Measurements from ENCODE around the gene NXPH3.
"Not testable (repeated sequence)": the region's sequence is repeated elsewhere in the genome, so short reads cannot be mapped to it uniquely, and the experiment has no call there.

NXPH3 gene
- 0 reads per million in 4 donors for total RNA-seq

DNA sequence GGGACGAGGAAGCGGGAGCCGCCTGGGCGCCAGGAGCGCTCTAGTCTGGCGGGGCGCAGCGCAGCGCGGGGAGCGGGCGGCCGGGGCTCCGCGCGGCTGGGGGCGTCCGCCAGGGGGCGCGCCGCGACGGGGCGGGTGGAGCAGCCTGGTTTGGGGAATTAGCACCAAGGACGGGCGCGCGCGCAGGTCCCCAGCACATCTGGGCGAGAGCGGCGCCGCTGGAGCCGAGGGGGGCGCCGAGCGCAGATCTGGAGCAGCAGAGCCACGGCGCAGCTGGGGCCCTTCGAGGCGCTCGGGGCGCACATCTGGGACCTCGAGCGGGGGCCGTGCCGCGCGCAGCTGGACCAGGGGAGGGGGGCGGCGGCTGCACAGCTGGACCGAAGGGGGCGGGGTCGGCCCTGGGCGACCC is at the start of gene NXPH3:
Gene NXPH3 (plus strand): TSS at position 193 of the 409 bp plus-strand sequence. CDS start 349 bp downstream, outside the sequence.
- peak; percentile 39 to 64 (median 48) for DNase-seq

DNA sequence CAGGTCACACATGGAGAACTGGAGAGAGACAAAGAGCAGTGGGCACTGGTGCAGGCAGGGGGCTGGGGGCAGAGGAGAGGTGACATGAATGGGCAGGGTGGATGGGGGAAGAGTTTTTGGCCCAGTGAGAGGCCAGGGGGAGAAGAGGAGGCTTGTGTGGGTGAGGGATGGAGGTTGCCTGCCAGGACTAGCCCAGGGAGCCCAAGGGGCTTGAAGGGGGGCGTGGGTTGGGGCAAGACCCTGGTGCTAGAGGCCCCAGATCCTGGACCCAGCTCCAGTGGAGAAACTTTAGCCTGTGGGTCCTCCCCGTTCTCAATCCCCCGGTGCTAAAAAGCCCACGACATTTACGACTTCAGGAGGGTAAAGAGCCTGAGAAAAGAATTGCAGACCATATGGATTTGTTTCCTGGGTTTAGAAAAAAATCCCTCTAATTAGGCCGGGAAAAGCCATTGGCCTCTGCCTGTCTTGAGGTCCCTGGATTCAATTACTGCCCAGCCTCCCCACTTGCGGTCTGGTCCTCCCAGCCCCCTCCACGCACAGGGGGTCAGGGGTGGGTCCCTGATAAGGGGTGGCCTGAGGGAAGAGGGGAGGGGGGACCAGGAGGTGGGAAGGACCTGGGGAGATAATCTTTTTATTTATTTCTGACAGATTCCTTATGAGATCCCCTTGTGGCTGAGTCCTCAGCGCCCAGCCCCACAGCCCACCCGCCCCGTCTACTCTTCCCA is 47.6 kb upstream of the NXPH3 start:
- no peak for DNase-seq

DNA sequence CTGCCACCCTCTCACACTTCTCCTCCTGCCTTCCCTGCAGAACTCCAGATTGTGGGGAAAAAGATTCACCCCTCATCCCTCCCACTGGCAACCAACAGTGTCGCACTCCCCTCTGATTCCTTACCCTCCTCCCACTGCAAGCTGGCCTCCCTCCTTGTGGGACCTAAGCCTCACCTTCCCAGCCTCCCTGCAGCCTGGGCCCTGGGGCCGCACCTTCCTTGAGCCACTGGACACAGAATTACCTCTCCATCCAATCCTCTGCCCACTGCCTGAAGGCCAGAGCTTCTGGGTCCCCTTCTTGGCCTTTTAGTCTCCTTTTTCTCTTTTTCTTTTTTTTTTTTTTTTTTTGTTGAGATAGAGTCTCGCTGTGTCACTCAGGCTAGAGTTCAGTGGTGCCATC is 46.7 kb upstream of the NXPH3 start:
- DNase-seq, result no peak

DNA sequence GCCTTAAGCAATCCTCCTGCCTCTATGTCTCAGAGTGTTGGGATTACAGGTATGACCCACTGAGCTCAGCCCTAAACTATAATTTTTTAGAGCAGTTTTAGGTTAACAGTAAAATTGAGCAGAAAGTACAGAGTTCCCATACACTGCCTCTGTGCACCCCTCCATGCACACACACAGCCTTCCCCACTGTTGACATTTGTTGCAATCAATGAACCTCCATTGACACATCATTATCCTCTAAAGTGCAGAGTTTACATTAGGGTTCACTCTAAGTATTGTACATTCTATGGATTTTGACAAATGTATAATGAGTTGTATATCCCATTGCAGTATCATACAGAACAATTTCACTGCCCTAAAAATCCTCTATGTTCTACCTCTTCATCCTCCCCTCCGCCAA is 45.6 kb upstream of the NXPH3 start:
- no peak for DNase-seq

DNA sequence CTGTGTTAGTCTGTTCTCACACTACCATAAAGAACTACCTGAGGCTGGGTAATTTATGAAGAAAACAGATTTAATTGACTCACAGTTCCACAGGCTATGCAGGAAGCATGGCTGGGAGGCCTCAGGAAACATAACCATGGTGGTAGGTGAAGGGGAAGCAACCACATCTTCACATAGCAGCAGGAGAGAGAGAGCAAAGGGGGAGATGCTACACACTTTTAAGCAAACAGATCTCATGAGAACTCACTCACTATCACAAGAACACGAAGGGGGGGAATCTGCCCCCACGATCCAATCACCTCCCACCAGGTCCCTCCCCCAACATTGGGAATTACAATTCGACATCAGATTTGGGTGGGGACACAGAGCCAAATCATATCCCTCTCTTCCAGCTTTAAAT is 31.8 kb upstream of the NXPH3 start:
- DNase-seq, result no peak

DNA sequence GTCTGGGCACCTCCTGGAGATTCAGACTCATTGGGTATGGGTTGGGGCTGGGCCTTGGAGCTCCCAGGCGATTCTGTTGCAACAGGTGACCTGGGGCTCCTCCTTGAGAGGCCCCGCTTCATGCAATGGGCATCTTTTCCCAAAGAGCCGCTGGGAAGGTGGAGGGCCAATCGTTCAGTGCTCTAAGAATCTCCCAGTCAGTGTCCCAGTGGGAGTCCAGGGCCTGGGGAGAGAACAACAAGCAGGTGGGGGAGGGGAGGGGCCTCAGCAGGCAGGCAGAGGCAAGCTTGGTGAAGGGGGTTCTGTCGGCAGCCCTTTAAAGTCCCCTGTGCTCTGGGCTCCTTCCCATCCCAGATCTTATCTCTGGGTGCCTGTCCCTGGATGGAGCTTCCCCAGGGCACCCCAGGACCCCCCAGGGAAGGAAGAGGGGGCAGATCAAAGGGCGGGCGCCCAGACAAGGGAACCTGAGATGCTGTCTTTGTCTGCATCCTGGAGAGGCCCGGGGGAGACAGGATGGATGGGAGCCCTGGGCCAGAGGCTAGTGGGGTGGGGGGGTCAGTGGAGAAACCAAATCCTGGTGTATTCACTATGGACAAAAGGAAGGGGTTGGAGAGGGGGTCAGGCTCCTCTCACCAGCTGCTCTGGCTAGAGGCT is 30.5 kb upstream of the NXPH3 start:
- DNase-seq, result no peak

DNA sequence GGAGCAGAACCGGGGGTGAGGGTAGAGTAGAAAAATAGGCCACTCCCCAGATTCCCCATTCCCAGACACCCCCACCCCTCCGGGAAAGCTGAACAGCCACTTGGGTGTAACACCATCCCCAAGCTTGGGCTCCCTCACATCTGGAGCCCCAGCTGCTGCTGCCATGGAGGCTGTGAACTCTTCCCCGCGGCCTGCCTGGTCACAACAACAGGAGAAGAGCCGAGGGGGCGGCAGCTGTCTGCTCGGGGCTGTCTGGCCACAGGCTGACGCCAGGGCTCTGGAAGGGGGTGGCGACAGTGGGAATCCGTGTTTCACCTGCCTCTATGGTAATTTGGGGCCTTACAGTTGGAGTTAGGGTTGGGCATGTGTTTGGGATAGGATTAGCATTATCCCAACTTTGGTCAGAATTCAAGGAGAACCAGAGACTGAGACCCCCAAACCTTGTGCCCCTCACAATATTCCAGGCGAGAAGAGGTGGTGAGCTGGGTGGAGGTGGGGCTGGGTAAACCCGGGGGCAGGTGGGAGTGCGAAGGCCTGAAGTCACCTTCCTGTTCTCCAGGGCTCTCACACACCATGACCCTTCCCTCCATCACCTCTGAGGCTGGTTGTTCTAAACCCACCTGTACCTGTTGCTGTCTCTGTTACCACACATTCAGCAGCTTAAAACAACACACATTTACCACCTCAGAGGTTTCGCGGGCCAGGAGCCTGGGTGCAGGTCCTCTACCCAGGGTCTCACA is 29.7 kb upstream of the NXPH3 start:
- no peak for DNase-seq

DNA sequence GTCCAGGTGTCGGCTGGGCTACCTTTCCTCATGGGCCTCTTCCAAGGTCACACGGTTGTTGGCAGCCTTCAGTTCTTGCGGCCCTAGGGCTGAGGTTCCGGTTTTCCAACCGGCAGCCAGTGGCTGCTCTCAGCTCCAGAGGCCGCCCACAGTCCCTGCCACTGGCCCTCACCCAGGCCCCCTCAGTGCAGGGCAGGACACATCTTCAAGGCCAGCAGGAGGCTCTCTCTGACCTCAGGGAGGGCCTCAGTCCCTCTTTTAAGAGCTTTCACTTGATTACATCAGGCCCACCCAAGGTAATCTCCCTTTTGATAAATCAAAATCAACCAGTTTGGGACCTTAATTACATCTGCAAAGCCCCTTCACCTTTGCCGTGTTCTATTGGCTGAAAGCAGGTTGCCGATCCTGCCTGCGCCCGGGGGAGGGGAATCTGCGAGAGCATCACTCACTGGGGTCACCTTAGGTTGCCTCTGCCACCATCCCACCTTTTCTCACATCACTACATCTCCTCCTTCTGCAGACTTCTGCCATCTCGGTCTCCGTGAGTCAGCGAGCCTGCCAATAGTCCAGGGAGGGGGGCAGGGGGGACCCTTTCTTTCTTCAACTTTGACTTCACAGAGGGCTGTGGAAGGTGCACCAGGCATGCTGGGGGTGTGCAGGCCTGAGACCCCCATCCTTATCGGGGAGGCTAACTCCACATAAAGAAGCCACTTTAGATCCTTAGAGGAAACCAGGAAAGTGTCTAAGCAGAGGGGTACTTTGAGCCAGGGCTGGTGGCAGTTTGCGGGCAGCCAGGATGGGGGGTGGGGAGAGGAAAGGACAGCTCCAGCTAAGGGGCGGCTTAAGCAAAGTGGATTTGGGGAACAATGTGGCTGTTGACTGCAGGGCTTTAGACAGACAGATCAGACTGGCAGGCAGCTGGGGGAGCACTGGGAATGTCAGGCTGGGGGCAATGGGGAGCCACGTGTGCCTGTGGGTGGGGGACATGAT is 28.8 kb upstream of the NXPH3 start:
- DNase-seq, result no peak

DNA sequence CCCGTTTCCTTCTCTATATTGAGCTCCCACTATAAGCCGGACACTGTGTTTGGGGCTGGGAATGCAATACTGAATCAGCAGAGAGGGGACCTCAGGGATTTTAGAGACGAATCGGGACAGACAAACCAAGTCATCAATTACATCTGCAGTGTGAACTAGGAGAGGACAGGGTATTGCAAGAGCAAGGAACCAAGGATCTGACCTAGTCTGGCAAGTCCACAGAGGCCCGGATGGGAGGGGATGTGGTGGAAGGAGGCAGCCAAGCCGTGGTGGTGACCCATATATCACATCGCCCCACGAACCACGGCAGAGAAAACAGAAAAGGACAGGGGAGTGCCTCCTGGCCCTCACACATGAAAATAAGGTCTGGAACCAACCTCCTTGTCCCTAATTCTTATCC is 28.1 kb upstream of the NXPH3 start:
- DNase-seq, result no peak

DNA sequence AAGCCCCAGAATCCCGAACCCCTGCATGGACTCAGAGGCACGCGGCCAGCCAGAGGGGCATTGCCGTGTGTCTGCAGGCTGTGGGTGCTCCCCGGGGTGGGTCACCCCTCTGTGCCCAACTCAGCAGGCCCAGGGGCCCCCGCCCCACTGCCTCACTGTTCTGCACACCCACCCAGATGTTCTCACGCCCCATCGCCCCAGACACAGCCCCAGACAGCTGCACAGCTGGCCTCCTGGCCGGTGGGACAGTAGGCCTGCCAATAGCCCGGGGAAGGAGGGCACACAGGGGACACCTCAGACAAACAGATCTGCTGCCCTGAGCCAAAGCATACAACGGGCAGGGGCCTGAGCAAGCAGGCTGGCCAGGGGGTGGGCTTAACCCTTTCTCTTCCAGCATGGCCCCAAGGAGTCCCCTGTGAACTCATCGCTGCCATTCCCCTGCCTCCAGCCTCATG is 27.6 kb upstream of the NXPH3 start:
- DNase-seq, result no peak

DNA sequence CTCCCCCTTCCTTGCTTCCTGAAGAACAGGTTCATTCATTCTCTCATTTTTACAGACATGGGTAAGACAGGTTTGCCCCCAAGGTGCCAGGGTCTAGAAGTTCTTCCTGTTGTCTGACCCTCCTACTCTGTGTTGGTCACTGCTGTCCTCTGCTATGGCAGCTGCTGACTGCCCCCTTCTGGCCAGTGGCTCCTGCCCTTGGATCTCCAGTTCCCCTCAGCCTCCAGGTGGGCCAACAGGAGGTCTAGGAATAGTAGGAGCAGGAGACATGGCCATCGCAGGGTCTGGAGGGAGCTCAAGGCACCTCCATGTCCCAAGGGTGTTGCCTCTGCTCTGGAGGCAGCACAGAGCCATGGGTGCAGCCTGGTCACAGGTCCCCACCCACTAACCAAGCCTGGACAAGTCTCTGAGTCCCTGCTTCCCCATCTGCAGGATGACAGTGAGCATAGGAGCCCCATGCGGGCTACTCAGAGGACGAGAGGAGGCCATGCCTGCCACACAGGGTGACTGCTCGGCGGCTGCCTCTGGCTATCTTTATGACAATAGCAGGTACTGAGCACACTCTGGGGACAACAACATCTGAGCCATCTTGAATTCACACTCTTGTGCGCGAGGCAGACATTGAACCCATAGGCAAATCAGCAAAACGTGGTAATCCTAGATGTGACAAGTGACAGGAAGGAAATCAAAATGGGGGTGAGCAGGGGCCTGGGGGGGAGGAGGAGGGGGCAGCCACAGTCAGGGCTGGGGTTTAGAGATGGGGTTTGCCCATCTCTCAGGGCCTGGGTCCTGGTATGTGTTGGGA is 27.0 kb upstream of the NXPH3 start:
- no peak for DNase-seq

DNA sequence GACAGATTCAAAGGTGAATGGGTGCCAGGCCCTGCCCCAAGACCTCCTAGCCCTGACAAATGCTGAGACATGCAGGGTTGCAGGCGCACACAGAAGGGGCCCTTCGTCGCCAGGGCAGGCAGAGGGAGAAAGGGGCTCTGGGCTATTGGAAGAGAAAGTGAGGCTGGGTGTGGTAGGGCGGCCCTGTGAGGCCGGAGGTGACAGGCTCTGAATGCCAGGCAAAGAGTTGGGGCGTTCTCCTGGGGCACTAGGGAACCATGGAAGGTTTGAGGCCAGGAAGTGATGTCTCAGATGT is 26.4 kb upstream of the NXPH3 start:
- no peak for DNase-seq

DNA sequence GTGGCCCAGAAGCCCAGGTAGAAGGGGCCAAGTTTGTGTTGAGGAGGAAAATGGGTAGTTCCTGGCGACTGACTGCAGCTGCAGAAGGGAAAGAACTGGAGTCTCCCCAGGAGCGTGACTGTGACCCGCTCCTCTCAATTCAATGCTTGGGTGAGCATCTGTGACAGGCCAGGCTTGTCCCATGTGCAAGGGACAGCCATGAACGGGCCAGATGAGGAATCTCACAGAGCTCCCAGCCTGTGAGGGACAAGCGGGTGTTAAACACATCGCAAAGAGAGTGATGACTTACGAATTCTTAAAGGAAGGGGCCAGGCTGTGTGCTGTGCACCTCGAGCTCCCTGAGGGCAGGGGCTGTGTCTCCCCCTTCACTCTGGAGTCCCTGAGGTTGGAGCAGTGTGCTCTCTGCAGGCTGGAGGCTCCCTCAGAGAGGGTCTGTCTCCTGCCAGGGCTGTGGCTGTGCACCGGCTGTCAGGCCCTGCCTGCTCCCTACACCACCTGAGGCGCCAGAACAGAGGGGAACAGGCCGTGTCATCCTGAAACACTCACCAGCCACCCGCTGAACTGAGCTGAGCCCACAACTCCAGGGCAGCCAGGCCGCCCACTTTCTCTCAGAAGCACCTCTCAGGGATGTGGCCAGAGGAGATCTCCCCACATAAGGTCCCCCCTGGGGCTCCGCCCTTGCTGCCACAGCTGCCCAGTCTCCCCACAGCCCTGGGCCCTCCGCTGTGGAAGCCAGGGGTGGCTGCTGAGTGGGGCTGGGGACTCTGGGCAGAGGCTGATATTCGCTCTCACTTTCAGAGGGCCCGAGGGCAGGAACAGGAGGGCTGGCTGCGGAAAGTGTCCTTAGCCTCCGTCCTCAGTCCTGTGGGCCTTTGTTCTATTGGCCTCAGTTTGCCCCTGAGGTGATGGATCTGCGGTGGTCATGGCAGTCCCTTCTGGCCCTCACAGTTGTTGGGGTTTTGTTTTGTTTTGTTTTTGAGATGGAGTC is 25.7 kb upstream of the NXPH3 start:
- no peak for DNase-seq

DNA sequence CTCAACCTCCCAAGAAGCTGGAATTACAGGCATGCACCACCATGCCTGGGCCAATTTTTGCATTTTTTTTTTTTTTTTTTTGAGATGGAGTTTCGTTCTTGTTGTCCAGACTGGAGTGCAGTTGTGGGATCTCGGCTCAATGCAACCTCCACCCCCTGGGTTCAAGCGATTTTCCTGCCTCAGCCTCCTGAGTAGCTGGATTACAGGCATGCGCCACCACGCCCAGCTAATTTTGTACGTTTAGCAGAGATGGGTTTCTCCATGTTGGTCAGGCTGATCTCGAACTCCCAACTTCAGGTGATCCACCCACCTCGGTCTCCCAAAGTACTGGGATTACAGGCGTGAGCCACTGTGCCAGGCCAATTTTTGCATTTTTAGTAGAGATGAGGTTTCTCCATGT is 24.9 kb upstream of the NXPH3 start:
- not testable (repeated sequence) for DNase-seq

DNA sequence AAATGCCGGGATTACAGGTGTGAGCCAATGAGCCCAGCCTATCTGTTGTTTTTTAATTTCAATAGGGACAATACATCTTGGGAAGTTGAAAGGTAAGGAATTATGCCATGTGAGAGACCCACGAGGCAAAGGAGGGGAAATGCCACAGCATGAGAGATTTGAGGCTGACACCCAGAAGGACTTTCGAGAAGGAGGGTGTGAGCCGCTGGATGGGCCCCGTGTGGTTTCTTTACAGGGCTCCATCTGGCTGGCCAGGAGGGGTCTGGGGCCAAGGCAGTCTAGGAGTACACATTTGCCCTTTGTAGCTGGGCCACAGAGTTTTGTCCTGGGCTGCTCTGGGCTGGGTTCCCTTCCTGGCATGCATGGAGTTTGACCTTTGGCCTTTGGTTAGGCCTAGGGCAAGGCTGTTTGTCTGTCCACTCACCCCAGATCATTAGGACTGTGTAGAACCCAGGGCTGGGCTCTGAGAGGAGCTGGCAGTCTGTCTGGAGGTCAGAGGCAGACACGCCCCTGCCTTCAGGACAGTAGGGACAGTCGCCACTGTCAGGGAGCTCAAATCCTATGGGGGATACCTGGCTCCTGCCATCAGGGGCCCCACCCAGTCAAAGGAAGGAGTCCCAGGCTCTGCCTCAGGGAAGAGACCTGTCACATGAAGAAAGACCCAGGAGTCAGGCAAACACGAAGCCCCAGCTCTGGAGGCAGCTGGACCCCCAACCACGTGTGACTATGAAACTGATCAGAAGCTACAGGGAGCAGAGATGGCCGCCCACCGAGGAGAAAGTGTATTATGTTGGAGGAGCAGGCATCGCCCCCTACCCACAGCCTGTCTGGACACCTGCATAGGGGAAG is 24.2 kb upstream of the NXPH3 start:
- DNase-seq, result no peak

DNA sequence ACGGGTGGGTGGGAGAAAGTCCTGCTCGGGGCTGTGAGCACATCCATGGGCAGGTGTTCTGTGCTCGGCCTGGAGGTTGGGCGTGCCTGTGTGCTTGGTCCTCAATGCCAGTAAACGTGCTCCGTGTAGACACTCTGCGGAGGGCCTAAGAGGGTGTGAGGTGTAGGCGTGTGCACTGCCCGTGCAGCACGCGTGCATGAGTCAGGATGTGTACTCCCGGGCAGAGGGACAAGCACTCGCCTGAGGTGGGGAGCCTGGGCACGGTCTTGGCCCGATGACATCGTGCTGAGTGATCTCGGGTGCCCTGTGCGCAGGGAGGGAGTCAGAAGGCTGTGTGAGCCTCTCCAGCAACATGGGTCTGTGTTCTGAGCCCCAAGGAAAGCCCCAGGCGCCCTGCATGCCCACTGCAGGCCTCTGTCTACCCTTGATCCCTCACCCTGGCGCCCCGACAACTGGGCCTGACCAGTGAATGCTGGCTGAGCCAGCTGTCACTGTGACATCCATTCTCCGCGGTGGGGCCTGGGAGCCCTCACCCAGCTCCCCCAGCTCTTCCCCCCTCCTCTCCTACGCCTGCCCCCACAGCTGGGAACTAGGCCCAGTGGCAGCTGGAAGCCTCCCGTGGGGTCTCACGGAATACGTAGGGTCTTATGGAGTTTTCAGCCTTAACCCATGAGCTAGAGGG is 23.5 kb upstream of the NXPH3 start:
- DNase-seq, result no peak

DNA sequence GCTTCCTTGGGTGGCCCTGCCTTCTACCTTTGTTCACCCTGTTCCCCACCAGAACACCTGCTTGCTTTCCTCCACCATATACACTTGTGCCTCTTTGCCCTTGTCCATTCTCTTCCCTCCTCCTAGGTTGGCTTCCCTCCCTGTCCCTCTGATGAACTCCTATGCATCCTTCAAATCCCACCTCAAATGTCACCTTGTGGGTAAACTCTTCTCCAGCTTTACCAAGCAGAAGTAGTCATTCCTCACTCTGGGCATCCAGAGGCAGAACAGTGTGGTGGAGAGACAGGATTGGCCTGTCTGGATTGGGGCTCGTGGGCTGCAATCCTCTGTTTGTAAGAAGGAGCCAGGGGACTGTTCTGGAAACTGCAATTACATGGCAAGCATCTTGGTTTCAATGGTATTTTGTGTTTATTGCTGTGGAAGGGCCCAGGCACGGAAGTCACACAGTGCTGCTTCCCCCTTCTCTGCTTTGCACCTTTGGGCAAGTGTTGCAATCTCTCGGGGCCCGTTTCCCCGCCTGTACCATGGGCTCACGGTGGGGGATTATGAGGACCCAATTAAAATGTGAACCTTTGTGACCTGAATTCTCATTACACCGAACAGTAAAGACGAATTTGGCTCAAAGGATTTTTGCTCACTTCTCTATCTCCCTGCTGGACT is 21.9 kb upstream of the NXPH3 start:
- no peak for DNase-seq

Measured in T-helper 1 cell (primary cell).